GM23338 (cell line): ENCODE measurements around the gene ICE1. TPM values are rescaled to one million over a fixed set of nuclear protein-coding genes. Genes with fewer than 3 reads are reported as not detected.

Source experiments
- ATAC-seq: fragments of 200-7000 bp; cut with Tn5 transposase; 3 replicates; pipeline ENCODE4 v1.9.1; 2020
- DNase-seq: peaks from one replicate; pipeline ENCODE4 v3.0.0-alpha.2; 2015; ENCODE audit warnings: low spot score
- H2AFZ ChIP-seq: fragments of 200-600 bp; sonication (generic); 2 replicates; pipeline ENCODE4 v1.8.0; 2016; ENCODE audit warnings: antibody characterized with exemption, mild to moderate bottlenecking, moderate library complexity
- H3F3A ChIP-seq: fragments of 200-600 bp; sonication (generic); replicated peaks from 2 replicates; pipeline ENCODE4 v1.8.0; 2017; ENCODE audit warnings: antibody characterized with exemption, mixed run types, low read depth
- H3K27ac ChIP-seq: fragments of 200-600 bp; sonication (generic); 2 replicates; pipeline ENCODE4 v1.6.1; 2016; ENCODE audit warnings: low read depth
- H3K27me3 ChIP-seq: fragments of 200-600 bp; sonication (generic); 2 replicates; pipeline ENCODE4 v1.8.0; 2016; ENCODE audit warnings: mild to moderate bottlenecking, mixed run types, moderate library complexity; ENCODE audit not compliant: insufficient read depth
- H3K36me3 ChIP-seq: fragments of 200-600 bp; sonication (generic); 2 replicates; pipeline ENCODE4 v1.8.0; 2016; ENCODE audit warnings: mild to moderate bottlenecking; ENCODE audit not compliant: insufficient read depth
- H3K4me1 ChIP-seq: fragments of 200-600 bp; sonication (generic); 2 replicates; pipeline ENCODE4 v1.8.0; 2016; ENCODE audit warnings: mild to moderate bottlenecking, moderate library complexity; ENCODE audit not compliant: insufficient read depth
- H3K4me2 ChIP-seq: fragments of 200-600 bp; sonication (generic); 2 replicates; pipeline ENCODE4 v1.7.1; 2017; ENCODE audit warnings: mixed run types
- H3K4me3 ChIP-seq: fragments of 200-600 bp; sonication (generic); 2 replicates; pipeline ENCODE4 v1.6.1; 2016; ENCODE audit warnings: mixed run types
- H3K79me2 ChIP-seq: fragments of 200-600 bp; sonication (generic); replicated peaks from 2 replicates; pipeline ENCODE4 v1.8.0; 2017; ENCODE audit warnings: mild to moderate bottlenecking; ENCODE audit not compliant: insufficient read depth
- H3K9me2 ChIP-seq: fragments of 200-600 bp; sonication (generic); 2 replicates; pipeline ENCODE4 v1.8.0; 2017; ENCODE audit not compliant: insufficient read depth
- H4K20me1 ChIP-seq: fragments of 200-600 bp; sonication (generic); replicated peaks from 2 replicates; pipeline ENCODE4 v1.8.0; 2017; ENCODE audit warnings: mild to moderate bottlenecking; ENCODE audit not compliant: insufficient read depth
- H3K27ac Mint-ChIP-seq: 2 replicates; pipeline ENCODE4 v1.8.0; 2020; ENCODE audit warnings: inconsistent platforms, mild to moderate bottlenecking, moderate library complexity, mixed read lengths
- H3K27me3 Mint-ChIP-seq: 3 replicates; pipeline ENCODE4 v1.8.0; 2022; ENCODE audit warnings: low read depth, mild to moderate bottlenecking, moderate library complexity, mixed read lengths, inconsistent platforms; ENCODE audit not compliant: insufficient read depth, poor library complexity
- H3K36me3 Mint-ChIP-seq: 3 replicates; pipeline ENCODE4 v1.8.0; 2021; ENCODE audit warnings: low read depth, mild to moderate bottlenecking, inconsistent platforms, moderate library complexity, mixed read lengths
- H3K4me1 Mint-ChIP-seq: 3 replicates; pipeline ENCODE4 v1.8.0; 2020; ENCODE audit warnings: mild to moderate bottlenecking, inconsistent platforms, mixed read lengths
- H3K4me3 Mint-ChIP-seq: 3 replicates; pipeline ENCODE4 v1.8.0; 2021; ENCODE audit warnings: moderate library complexity, mild to moderate bottlenecking, inconsistent platforms, mixed read lengths
- H3K9me3 Mint-ChIP-seq: 3 replicates; pipeline ENCODE4 v1.8.0; 2020; ENCODE audit warnings: moderate library complexity, mild to moderate bottlenecking, inconsistent platforms, mixed read lengths
- CREB1 ChIP-seq: fragments of 250-450 bp; sonication (Bioruptor Pico); IDR thresholded peaks from 2 replicates; pipeline ENCODE4 v1.5.0; 2020; ENCODE audit warnings: low read depth, mild to moderate bottlenecking, moderate library complexity
- CTCF ChIP-seq, 2 experiments: fragments of 200-600 bp in 1 of 2; sonication (generic) in 1 of 2; conservative IDR thresholded peaks; 2 replicates each; pipeline versions ENCODE4 v1.5.1 to v1.6.1; 2016 to 2017; ENCODE audit warnings: antibody characterized with exemption in 2 of 2, low read depth in 2 of 2, mild to moderate bottlenecking in 2 of 2, moderate library complexity in 1 of 2
- ETS1 ChIP-seq: IDR thresholded peaks from 2 replicates; pipeline ENCODE4 v1.6.1; 2016; ENCODE audit warnings: antibody characterized with exemption
- EZH2 ChIP-seq: fragments of 200-600 bp; sonication (generic); IDR thresholded peaks from one replicate; pipeline ENCODE4 v1.8.0; 2017; ENCODE audit warnings: antibody characterized with exemption, mild to moderate bottlenecking, low read depth; ENCODE audit not compliant: unreplicated experiment
- EZH2phosphoT487 ChIP-seq: fragments of 200-600 bp; sonication (generic); IDR thresholded peaks from one replicate; pipeline ENCODE4 v1.8.1; 2018; ENCODE audit warnings: antibody characterized with exemption; ENCODE audit not compliant: unreplicated experiment
- JUNB ChIP-seq: IDR thresholded peaks from one replicate; pipeline ENCODE4 v1.6.1; 2016; ENCODE audit warnings: antibody characterized with exemption; ENCODE audit not compliant: unreplicated experiment
- NANOG ChIP-seq: IDR thresholded peaks from 2 replicates; pipeline ENCODE4 v1.6.1; 2016; ENCODE audit warnings: antibody characterized with exemption, borderline replicate concordance
- POLR2AphosphoS5 ChIP-seq: IDR thresholded peaks from 2 replicates; pipeline ENCODE4 v1.6.1; 2016; ENCODE audit warnings: antibody characterized with exemption, low read depth
- STAT1 ChIP-seq: IDR thresholded peaks from one replicate; pipeline ENCODE4 v1.6.1; 2016; ENCODE audit warnings: antibody characterized with exemption; ENCODE audit not compliant: unreplicated experiment
- ZNF114 ChIP-seq: fragments of 250-450 bp; sonication (Bioruptor Pico); IDR thresholded peaks from 2 replicates; pipeline ENCODE4 v1.5.0; 2020; ENCODE audit warnings: mild to moderate bottlenecking, moderate library complexity
- polyA plus RNA-seq: library from polyadenylated mRNA; unstranded; fragments of >200 nt; fragmentation: Nextera tagmentation; extraction: Ambion mirVana; gene quantifications from 2 replicates; pipeline ENCODE4 v1.2.1, GENCODE V29; 2016
- total RNA-seq: library from RNA; depleted of rRNA; stranded (reverse); fragments of >200 nt; shearing (Covaris generic); gene quantifications from 2 replicates; pipeline ENCODE4 v1.2.3, GENCODE V29; 2014

ICE1 gene
- total and polyA plus RNA-seq, 2 experiments from 2014 or later = 59.5 to 65.1 TPM

- Histone ChIP-seq H3K36me3 (no peaks in the 10 kb centered on the region), H4K20me1 (no peaks in the 10 kb centered on the region; the same call in 1 of the 2 replicates), H3K4me2 (no peak overlapping the region), H3K27ac (no peak overlapping the region), H3K9me2 (0 out of 2 replicates have a peak, but pooled peaks cover 5% of the 10 kb centered on the region), H3K27me3 (no peaks in the 10 kb centered on the region), H3K4me1 (no peaks in the 10 kb centered on the region), H3K4me3 (no peak overlapping the region), H2AFZ (no peak overlapping the region), H3K79me2 (no peaks in the 10 kb centered on the region), H3F3A (no peaks in the 10 kb centered on the region)
- ATAC-seq (no peak), DNase-seq (no peak)
- Mint-ChIP-seq H3K9me3 (peaks cover 2% of the 10 kb centered on the region; the same call in 1 of the 3 replicates), H3K4me3 (no peak overlapping the region), H3K36me3 (no peaks in the 10 kb centered on the region; the same call in 1 of the 3 replicates), H3K27ac (no peak overlapping the region), H3K27me3 (peaks cover 6% of the 10 kb centered on the region), H3K4me1 (peaks cover 11% of the 10 kb centered on the region; the same call in 2 of the 3 replicates)
- TF ChIP-seq NANOG = no peak
- no peak for TF ChIP-seq ETS1
- no peak for TF ChIP-seq EZH2
- TF ChIP-seq CTCF (conservative IDR thresholded peaks at IDR 0.05; ENCODE audit: low read depth in 2 of 2) = no peak
- no peak for TF ChIP-seq ZNF114
- no peak for TF ChIP-seq POLR2AphosphoS5
- TF ChIP-seq JUNB = no peak
Observed at GRCh38 chr5:5533927-5534326, 111.5 kb downstream of the ICE1 start.

GRCh38 chr5:5534333-5534732 lies 111.9 kb downstream of the ICE1 start:
- Histone ChIP-seq H3K9me2 (0 out of 2 replicates have a peak, but pooled peaks cover 5% of the 10 kb centered on the region), H4K20me1 (no peaks in the 10 kb centered on the region; the same call in 1 of the 2 replicates), H3K4me3 (no peak overlapping the region), H3F3A (no peaks in the 10 kb centered on the region), H3K4me1 (no peaks in the 10 kb centered on the region), H3K79me2 (no peaks in the 10 kb centered on the region), H3K4me2 (no peak overlapping the region), H3K27ac (no peak overlapping the region), H2AFZ (no peak overlapping the region), H3K27me3 (no peaks in the 10 kb centered on the region), H3K36me3 (no peaks in the 10 kb centered on the region)
- H3K27ac Mint-ChIP-seq = no peak overlapping the region
- H3K9me3 Mint-ChIP-seq = no peaks in the 10 kb centered on the region; the same call in 2 of the 3 replicates
- DNase-seq = no peak
- no peaks in the 10 kb centered on the region; the same call in 1 of the 3 replicates for H3K36me3 Mint-ChIP-seq
- H3K27me3 Mint-ChIP-seq = peaks cover 6% of the 10 kb centered on the region
- ATAC-seq = no peak
- no peak overlapping the region for H3K4me3 Mint-ChIP-seq
- H3K4me1 Mint-ChIP-seq = peaks cover 14% of the 10 kb centered on the region; the same call in 2 of the 3 replicates
- no peak for TF ChIP-seq CTCF (conservative IDR thresholded peaks at IDR 0.05; ENCODE audit: low read depth in 2 of 2)
- TF ChIP-seq STAT1 = no peak
- no peak for TF ChIP-seq EZH2
- TF ChIP-seq CREB1 (CRISPR knock-in tag) = no peak
- TF ChIP-seq EZH2phosphoT487 = no peak
